ENCODE results near the gene ACACA.

GRCh38 chr17:37327341-37328090, 79.1 kb downstream of the ACACA start:
- TF ChIP-seq CTCF (tag by site-specific recombination; IDR thresholded peaks at IDR 0.05) (no peak), YY1 (tag by site-specific recombination; IDR thresholded peaks at IDR 0.05) (no peak)

Data from HEK293 (cell line).